HEK293 (cell line): ENCODE data around the gene EBF4.

Experiments used
- CTCF ChIA-PET: fragments of 350-600 bp; formaldehyde crosslinking; extraction: SDS; loops from one replicate; lab custom pipeline; 2021; ENCODE audit warnings: antibody characterized with exemption; lab: Yijun Ruan, JAX
- POLR2A ChIA-PET: fragments of 300-600 bp; formaldehyde crosslinking; extraction: SDS; loops from one replicate; lab custom pipeline; 2020; ENCODE audit warnings: antibody characterized with exemption, inconsistent platforms; lab: Yijun Ruan, JAX
- H3K27ac ChIP-seq: fragments of 200-500 bp; sonication (Bioruptor generic); 2 replicates; pipeline ENCODE4 v1.5.1; 2014; ENCODE audit warnings: low read depth, low read length, control low read depth, inconsistent platforms; ENCODE audit errors: extremely low read depth
- H3K36me3 ChIP-seq, 2 experiments: fragments of 200-500 bp in 1 of 2; sonication (Bioruptor generic) in 1 of 2; 1 replicate in 1 of 2; 2 replicates in 1 of 2; pipeline ENCODE4 v1.5.1; 2014 to 2017; ENCODE audit warnings: inconsistent platforms in 2 of 2, low read length in 2 of 2; ENCODE audit not compliant: control insufficient read depth in 2 of 2, insufficient read depth in 1 of 2
- H3K4me1 ChIP-seq: fragments of 200-500 bp; sonication (Bioruptor generic); 2 replicates; pipeline ENCODE4 v1.5.1; 2014; ENCODE audit warnings: mild to moderate bottlenecking, low read length, inconsistent platforms; ENCODE audit not compliant: control insufficient read depth, insufficient read depth
- H3K4me3 ChIP-seq: 2 replicates; pipeline ENCODE4 v1.5.1; 2011; ENCODE audit warnings: low read depth, mild to moderate bottlenecking, control low read depth, low read length, moderate library complexity
- H3K9me3 ChIP-seq: fragments of 200-500 bp; sonication (Bioruptor generic); 2 replicates; pipeline ENCODE4 v1.5.1; 2014; ENCODE audit warnings: low read depth, low read length, inconsistent platforms; ENCODE audit not compliant: control insufficient read depth, insufficient read depth
- GLI2 ChIP-seq: fragments of 450-650 bp; formaldehyde crosslinking; IDR thresholded peaks from 2 replicates; pipeline ENCODE4; 2017; ENCODE audit warnings: missing biosample characterization, missing genetic modification characterization, low read depth, borderline replicate concordance
- GLIS2 ChIP-seq: fragments of 450-650 bp; formaldehyde crosslinking; IDR thresholded peaks from 2 replicates; pipeline ENCODE4 v1.5.1; 2016; ENCODE audit warnings: missing biosample characterization, missing genetic modification characterization
- HOXA7 ChIP-seq: sonication (generic); formaldehyde crosslinking; IDR thresholded peaks from 2 replicates; pipeline ENCODE4 v1.8.1; 2022; ENCODE audit warnings: missing genetic modification reagents, borderline replicate concordance
- KLF16 ChIP-seq: fragments of 450-650 bp; formaldehyde crosslinking; IDR thresholded peaks from 2 replicates; pipeline ENCODE4 v1.5.1; 2017; ENCODE audit warnings: missing biosample characterization, missing genetic modification characterization
- MZF1 ChIP-seq: fragments of 450-650 bp; formaldehyde crosslinking; IDR thresholded peaks from 2 replicates; pipeline ENCODE4 v1.5.1; 2017; ENCODE audit warnings: missing biosample characterization, missing genetic modification characterization, borderline replicate concordance
- SALL2 ChIP-seq: fragments of 450-650 bp; formaldehyde crosslinking; IDR thresholded peaks from 2 replicates; pipeline ENCODE4 v1.5.0; 2017; ENCODE audit warnings: missing biosample characterization, mild to moderate bottlenecking, missing genetic modification characterization, borderline replicate concordance
- TCF7L2 ChIP-seq: IDR thresholded peaks from 2 replicates; pipeline ENCODE4 v1.6.1; 2011; ENCODE audit warnings: low read depth, mild to moderate bottlenecking, inconsistent platforms, low read length, moderate library complexity, borderline replicate concordance
- YY1 ChIP-seq: fragments of 450-650 bp; formaldehyde crosslinking; IDR thresholded peaks from 2 replicates; pipeline ENCODE4 v1.5.1; 2018; ENCODE audit warnings: missing biosample characterization, missing genetic modification characterization
- ZBTB1 ChIP-seq: fragments of 450-650 bp; formaldehyde crosslinking; IDR thresholded peaks from 2 replicates; pipeline ENCODE4 v1.5.1; 2016; ENCODE audit warnings: missing biosample characterization, missing genetic modification characterization
- ZBTB48 ChIP-seq: fragments of 450-650 bp; formaldehyde crosslinking; IDR thresholded peaks from 2 replicates; pipeline ENCODE4 v1.5.1; 2016; ENCODE audit warnings: missing biosample characterization, missing genetic modification characterization
- ZNF146 ChIP-seq: fragments of 450-650 bp; formaldehyde crosslinking; IDR thresholded peaks from 2 replicates; pipeline ENCODE4 v1.5.1; 2016; ENCODE audit warnings: missing biosample characterization, missing genetic modification characterization
- ZNF157 ChIP-seq: fragments of 450-650 bp; formaldehyde crosslinking; IDR thresholded peaks from 2 replicates; pipeline ENCODE4 v1.5.1; 2016; ENCODE audit warnings: missing biosample characterization, missing genetic modification characterization
- ZNF174 ChIP-seq: fragments of 450-650 bp; formaldehyde crosslinking; IDR thresholded peaks from 2 replicates; pipeline ENCODE4 v1.5.0; 2017; ENCODE audit warnings: missing biosample characterization, mild to moderate bottlenecking, missing genetic modification characterization
- ZNF26 ChIP-seq: fragments of 450-650 bp; formaldehyde crosslinking; IDR thresholded peaks from 2 replicates; pipeline ENCODE4 v1.5.1; 2016; ENCODE audit warnings: missing biosample characterization, missing genetic modification characterization
- ZNF266 ChIP-seq: fragments of 450-650 bp; formaldehyde crosslinking; IDR thresholded peaks from 2 replicates; pipeline ENCODE4 v1.5.1; 2016; ENCODE audit warnings: missing biosample characterization, missing genetic modification characterization, low read depth
- ZNF488 ChIP-seq: fragments of 450-650 bp; formaldehyde crosslinking; IDR thresholded peaks from 2 replicates; pipeline ENCODE4 v1.5.1; 2016; ENCODE audit warnings: missing biosample characterization, missing genetic modification characterization
- ZNF513 ChIP-seq: fragments of 450-650 bp; IDR thresholded peaks from 2 replicates; pipeline ENCODE4 v1.5.1; 2018; ENCODE audit warnings: missing biosample characterization, missing genetic modification characterization
- ZNF571 ChIP-seq: fragments of 450-650 bp; formaldehyde crosslinking; IDR thresholded peaks from 2 replicates; pipeline ENCODE4 v1.5.0; 2017; ENCODE audit warnings: missing biosample characterization, missing genetic modification characterization
- ZNF645 ChIP-seq: fragments of 450-650 bp; formaldehyde crosslinking; IDR thresholded peaks from 2 replicates; pipeline ENCODE4; 2016; ENCODE audit warnings: missing biosample characterization, missing genetic modification characterization
- ZNF658 ChIP-seq: fragments of 450-650 bp; formaldehyde crosslinking; IDR thresholded peaks from 2 replicates; pipeline ENCODE4; 2016; ENCODE audit warnings: missing biosample characterization, missing genetic modification characterization
- ZNF670 ChIP-seq: fragments of 450-650 bp; formaldehyde crosslinking; IDR thresholded peaks from 2 replicates; pipeline ENCODE4 v1.5.1; 2016; ENCODE audit warnings: missing biosample characterization, missing genetic modification characterization, low read depth
- ZNF776 ChIP-seq: fragments of 450-650 bp; formaldehyde crosslinking; IDR thresholded peaks from 2 replicates; pipeline ENCODE4 v1.5.0; 2017; ENCODE audit warnings: missing biosample characterization, missing genetic modification characterization, borderline replicate concordance
- TF ChIP-seq, protein P1 (sequence below): fragments of 450-650 bp; formaldehyde crosslinking; IDR thresholded peaks from 2 replicates; pipeline ENCODE4 v1.5.1; 2016; ENCODE audit warnings: missing biosample characterization, missing genetic modification characterization

EBF4 gene

DNA sequence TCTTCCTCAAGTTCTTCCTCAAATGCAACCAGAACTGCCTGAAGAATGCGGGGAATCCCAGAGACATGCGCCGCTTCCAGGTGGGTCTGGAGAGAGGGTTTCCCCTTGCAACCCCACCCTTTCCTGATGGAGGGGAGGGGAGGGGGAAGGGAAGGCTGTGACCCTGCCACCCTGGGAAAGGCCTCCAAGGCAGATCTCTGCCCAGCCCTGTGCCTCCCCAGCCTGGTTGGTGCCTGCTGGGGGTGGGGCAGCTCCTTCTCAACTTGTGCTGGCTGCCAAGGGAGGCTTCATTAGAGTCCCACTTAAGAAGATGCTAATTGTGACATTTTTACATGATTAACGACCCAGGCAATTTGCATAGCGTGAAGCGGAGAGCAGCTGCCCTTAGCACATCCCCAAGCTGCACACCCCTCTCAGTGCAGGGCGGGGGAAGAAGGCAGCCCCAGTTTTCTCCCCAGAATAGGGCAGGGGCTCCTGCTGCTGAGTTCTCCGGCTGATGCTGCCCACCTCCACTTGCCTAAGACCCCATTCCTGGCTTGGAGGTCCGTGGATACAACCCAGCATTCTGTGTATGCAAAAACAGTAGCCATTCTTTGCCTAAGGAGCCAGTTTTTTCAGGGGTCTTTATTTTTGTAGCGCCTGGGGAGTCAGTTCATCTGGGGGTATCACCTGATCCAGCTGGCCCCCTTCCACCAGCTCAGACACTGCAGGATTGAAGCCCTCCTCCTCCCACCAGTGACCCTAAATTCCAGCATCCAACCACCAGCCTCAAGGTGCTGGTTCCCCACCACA is 56.2 kb downstream of the EBF4 start:
- H3K4me1 ChIP-seq = peaks cover 3% of the 10 kb centered on the region
- H3K9me3 ChIP-seq = no peaks in the 10 kb centered on the region
- H3K36me3 ChIP-seq = no peaks in the 10 kb centered on the region; a peak in 1 of 3 replicates
- TF ChIP-seq ZNF571 (tag by site-specific recombination) (no peak), GLIS2 (tag by site-specific recombination) (0 out of 2 replicates have a peak, but pooled peaks have one; percentile 18), SALL2 (tag by site-specific recombination) (no peak)
- no peak overlapping the region for H3K27ac ChIP-seq
- no peak overlapping the region for H3K4me3 ChIP-seq
- ChIA-PET CTCF (interaction anchor here (0.9 to 1.1 kb wide), 3 partner anchors 13 to 104 kb away, joined by 3 to 4 read pairs (median 3); no protein-coding TSS in a partner anchor), POLR2A (no interaction called here)

DNA sequence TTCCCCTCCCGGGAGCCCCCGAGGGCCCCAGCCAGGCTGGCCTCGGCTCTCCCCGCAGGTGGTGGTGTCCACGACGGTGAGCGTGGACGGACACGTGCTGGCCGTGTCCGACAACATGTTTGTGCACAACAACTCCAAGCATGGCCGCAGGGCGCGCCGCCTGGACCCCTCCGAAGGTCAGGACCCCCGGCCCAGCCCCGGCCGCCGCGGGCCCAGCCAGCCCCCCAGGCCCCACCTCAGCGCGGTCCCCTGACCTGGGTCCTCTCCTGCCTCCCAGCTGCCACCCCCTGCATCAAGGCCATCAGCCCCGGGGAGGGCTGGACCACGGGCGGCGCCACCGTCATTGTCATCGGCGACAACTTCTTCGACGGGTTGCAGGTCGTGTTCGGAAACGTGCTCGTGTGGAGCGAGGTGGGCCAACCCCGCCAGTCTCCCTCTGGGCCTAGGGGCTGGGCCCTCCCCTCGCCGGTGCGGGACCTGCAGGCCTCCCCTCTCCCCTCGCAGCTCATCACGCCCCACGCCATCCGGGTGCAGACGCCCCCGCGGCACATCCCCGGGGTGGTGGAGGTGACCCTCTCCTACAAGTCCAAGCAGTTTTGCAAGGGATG is 56.9 kb downstream of the EBF4 start:
- H3K9me3 ChIP-seq = no peaks in the 10 kb centered on the region
- TF ChIP-seq ZBTB1 (tag by site-specific recombination) (no peak), ZNF157 (tag by site-specific recombination) (no peak), KLF16 (tag by site-specific recombination) (no peak), ZBTB48 (tag by site-specific recombination) (no peak), ZNF670 (tag by site-specific recombination) (no peak), ZNF266 (tag by site-specific recombination) (no peak), YY1 (tag by site-specific recombination) (no peak), ZNF658 (no peak), ZNF645 (tag by site-specific recombination) (no peak), TCF7L2 (no peak), ZNF26 (tag by site-specific recombination) (no peak), MZF1 (tag by site-specific recombination) (no peak), HOXA7 (CRISPR knock-in tag) (no peak), ZNF146 (tag by site-specific recombination) (no peak), ZNF513 (tag by site-specific recombination) (no peak), ZNF174 (tag by site-specific recombination) (no peak), GLI2 (tag by site-specific recombination) (no peak), ZNF488 (no peak), ZNF776 (tag by site-specific recombination) (no peak)
- TF ChIP-seq, protein P1, sequence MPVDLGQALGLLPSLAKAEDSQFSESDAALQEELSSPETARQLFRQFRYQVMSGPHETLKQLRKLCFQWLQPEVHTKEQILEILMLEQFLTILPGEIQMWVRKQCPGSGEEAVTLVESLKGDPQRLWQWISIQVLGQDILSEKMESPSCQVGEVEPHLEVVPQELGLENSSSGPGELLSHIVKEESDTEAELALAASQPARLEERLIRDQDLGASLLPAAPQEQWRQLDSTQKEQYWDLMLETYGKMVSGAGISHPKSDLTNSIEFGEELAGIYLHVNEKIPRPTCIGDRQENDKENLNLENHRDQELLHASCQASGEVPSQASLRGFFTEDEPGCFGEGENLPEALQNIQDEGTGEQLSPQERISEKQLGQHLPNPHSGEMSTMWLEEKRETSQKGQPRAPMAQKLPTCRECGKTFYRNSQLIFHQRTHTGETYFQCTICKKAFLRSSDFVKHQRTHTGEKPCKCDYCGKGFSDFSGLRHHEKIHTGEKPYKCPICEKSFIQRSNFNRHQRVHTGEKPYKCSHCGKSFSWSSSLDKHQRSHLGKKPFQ = no peak
- no peak overlapping the region for H3K4me3 ChIP-seq
- H3K27ac ChIP-seq = no peak overlapping the region
- POLR2A ChIA-PET = no interaction called here
- CTCF ChIA-PET = interaction anchor here (0.9 to 1.1 kb wide), 2 partner anchors 14 to 103 kb away, joined by 3 read pairs; no protein-coding TSS in a partner anchor
- peaks cover 3% of the 10 kb centered on the region for H3K4me1 ChIP-seq
- H3K36me3 ChIP-seq = no peaks in the 10 kb centered on the region; a peak in 1 of 3 replicates
